Activated T-cell treated with anti-CD3 and anti-CD28 coated beads, Interleukin-2, amount 50 U/mL, for 72 hours (primary cell): ENCODE measurements around the gene TBCD. TPM values are rescaled to one million over a fixed set of nuclear protein-coding genes. Genes with fewer than 3 reads are reported as not detected.

Source experiments
- ATAC-seq, 2 donors: fragments of 150-1000 bp; cut with Tn5 transposase; replicated peaks in 1 of 2; 2 replicates each; pipeline ENCODE4 v1.10.0; 2021; ENCODE audit warnings: moderate library complexity in 2 of 2, mild to moderate bottlenecking in 1 of 2
- DNase-seq, 2 donors: peaks; one replicate each; pipeline ENCODE4 v3.0.0; 2021 to 2022; ENCODE audit warnings: mixed read lengths in 1 of 2
- H3K27ac Mint-ChIP-seq: one replicate; pipeline ENCODE4 v1.8.0; 2022; ENCODE audit warnings: mild to moderate bottlenecking, moderate library complexity, mixed read lengths
- H3K27me3 Mint-ChIP-seq: one replicate; pipeline ENCODE4 v1.8.0; 2022; ENCODE audit warnings: low read depth, mixed read lengths
- H3K36me3 Mint-ChIP-seq, 2 donors: one replicate each; pipeline ENCODE4 v1.8.0; 2022; ENCODE audit warnings: mixed read lengths in 2 of 2, mild to moderate bottlenecking in 1 of 2; ENCODE audit not compliant: insufficient read depth in 2 of 2
- H3K4me1 Mint-ChIP-seq: one replicate; pipeline ENCODE4 v1.8.0; 2022; ENCODE audit warnings: low read depth, mixed read lengths
- H3K4me3 Mint-ChIP-seq, 2 donors: one replicate each; pipeline ENCODE4 v1.8.0; 2022; ENCODE audit warnings: mild to moderate bottlenecking in 2 of 2, mixed read lengths in 2 of 2, moderate library complexity in 2 of 2
- H3K9me3 Mint-ChIP-seq, 2 donors: one replicate each; pipeline ENCODE4 v1.8.0; 2022; ENCODE audit warnings: mixed read lengths in 2 of 2
- total RNA-seq, 2 donors: library from RNA; stranded (reverse); gene quantifications; one replicate each; pipeline ENCODE4 v1.2.3, GENCODE V29; 2022

The TBCD gene
- total RNA-seq, 2 donors from 2014 or later = 112 to 134 TPM

DNA sequence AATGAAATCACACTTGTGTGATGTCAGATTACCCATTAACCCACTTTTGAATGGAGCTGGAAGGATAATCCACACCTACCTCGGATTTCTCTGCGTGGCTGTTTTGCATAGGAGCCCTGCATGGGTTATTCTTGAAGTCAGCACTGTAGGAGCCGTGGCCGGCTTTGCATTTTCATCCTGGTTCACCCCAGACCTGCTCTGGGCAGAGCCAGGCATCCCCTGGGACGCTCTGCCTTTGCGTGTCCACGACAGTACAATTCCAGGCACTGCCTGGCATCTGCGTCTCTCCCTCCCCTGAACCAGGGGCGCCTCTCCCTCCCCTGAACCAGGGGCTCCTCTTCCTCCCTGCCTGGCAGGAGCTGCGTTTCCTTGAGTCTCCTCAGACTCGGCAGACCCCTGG is 117.7 kb downstream of the TBCD start:
- H3K27me3 Mint-ChIP-seq = no peaks in the 10 kb centered on the region
- DNase-seq (no peak), ATAC-seq (no peak)
- no peak overlapping the region for H3K27ac Mint-ChIP-seq
- no peaks in the 10 kb centered on the region for H3K9me3 Mint-ChIP-seq
- peaks cover 53% of the 10 kb centered on the region for H3K4me1 Mint-ChIP-seq
- peaks cover 7 to 10% of the 10 kb centered on the region in 2 donors for H3K36me3 Mint-ChIP-seq
- no peak overlapping the region for H3K4me3 Mint-ChIP-seq

DNA sequence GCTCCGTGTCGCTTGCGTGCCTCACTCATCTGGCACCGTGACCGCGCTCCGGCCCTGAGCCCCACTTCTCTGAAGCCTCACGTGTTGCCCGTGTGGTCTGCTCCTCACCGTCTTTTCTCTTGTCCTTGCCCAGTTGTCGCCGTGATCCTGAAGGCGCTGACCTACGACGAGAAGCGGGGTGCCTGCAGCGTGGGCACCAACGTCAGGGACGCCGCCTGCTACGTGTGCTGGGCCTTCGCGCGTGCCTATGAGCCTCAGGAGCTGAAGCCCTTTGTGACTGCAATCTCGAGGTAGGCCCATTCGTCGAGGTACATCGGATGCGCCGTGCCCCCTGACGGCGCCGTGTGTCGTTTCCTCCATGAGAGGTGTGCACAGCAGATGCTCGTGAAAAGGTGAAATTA is 118.2 kb downstream of the TBCD start:
- Mint-ChIP-seq H3K4me3 (no peak overlapping the region), H3K36me3 (peaks cover 7 to 10% of the 10 kb centered on the region in 2 donors), H3K4me1 (peaks cover 53% of the 10 kb centered on the region), H3K27me3 (no peaks in the 10 kb centered on the region), H3K9me3 (no peaks in the 10 kb centered on the region), H3K27ac (no peak overlapping the region)
- DNase-seq = no peak
- no peak for ATAC-seq

DNA sequence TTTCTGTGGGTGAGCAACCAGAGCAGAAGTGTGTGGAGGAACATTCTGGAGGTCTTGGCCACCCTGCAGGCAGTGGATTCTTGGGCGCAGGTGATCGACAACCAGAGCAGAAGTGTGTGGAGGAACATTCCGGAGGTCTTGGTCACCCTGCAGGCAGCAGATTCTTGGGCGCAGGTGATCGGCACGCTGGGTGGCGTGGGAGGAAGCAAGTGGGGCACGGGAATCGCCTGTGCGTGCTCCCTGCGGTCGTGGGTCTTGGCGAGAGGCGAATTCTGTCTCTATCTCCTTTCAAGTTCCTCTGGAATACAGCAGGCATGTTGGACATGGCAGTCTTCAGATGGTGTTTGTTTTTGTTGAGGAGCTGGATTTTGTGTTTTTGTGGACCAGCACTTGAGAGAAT is 118.7 kb downstream of the TBCD start:
- H3K36me3 Mint-ChIP-seq = peaks cover 7 to 10% of the 10 kb centered on the region in 2 donors
- ATAC-seq = no peak
- peak overlapping the region in 1 of 2 donors; percentile 49 for H3K4me3 Mint-ChIP-seq
- peaks cover 53% of the 10 kb centered on the region for H3K4me1 Mint-ChIP-seq
- H3K9me3 Mint-ChIP-seq = no peaks in the 10 kb centered on the region
- H3K27ac Mint-ChIP-seq = peak overlapping the region; percentile 68
- H3K27me3 Mint-ChIP-seq = no peaks in the 10 kb centered on the region
- DNase-seq = no peak

DNA sequence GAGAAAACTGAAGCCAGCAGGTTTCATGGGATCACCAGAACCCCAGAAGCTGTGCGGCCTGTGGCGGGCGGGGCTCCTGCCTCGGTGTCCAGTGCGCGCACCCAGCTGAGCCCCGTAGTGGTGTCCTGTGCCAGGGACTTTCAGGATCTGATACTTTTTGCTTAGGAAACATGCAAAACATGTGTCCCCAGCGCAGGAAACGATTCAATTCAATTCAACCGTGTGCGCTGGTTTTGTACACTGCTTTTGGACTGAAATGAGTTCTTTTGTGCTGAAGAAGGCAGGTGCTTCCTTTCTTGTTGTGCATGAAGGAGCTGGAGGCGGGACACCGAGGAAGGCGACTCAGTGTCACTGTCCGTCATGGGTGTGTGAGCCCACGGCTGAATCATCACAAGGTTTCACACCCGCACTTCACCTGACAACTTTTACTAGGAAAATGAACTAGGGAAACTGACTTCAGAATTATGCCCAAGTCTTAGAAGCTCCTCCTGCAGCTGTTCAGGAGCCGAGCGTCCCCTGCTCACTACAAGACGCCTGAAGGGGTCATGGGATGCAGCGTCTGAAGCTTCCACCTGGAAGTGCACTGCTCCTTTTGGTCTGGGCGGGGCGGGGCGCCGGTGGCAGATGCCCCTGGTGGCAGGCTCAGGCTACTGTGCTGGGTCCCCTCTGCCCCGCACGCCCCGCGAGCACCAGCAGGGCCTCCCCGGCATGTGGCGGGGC is 119.4 kb downstream of the TBCD start:
- peak; percentile 57 to 62 for DNase-seq
- H3K4me1 Mint-ChIP-seq = peaks cover 52% of the 10 kb centered on the region
- H3K36me3 Mint-ChIP-seq = peaks cover 7 to 10% of the 10 kb centered on the region in 2 donors
- peak overlapping the region; percentile 24 to 49 for H3K4me3 Mint-ChIP-seq
- ATAC-seq = peak; percentile 87 to 93
- no peak overlapping the region for H3K27ac Mint-ChIP-seq
- no peaks in the 10 kb centered on the region for H3K27me3 Mint-ChIP-seq
- no peaks in the 10 kb centered on the region for H3K9me3 Mint-ChIP-seq

DNA sequence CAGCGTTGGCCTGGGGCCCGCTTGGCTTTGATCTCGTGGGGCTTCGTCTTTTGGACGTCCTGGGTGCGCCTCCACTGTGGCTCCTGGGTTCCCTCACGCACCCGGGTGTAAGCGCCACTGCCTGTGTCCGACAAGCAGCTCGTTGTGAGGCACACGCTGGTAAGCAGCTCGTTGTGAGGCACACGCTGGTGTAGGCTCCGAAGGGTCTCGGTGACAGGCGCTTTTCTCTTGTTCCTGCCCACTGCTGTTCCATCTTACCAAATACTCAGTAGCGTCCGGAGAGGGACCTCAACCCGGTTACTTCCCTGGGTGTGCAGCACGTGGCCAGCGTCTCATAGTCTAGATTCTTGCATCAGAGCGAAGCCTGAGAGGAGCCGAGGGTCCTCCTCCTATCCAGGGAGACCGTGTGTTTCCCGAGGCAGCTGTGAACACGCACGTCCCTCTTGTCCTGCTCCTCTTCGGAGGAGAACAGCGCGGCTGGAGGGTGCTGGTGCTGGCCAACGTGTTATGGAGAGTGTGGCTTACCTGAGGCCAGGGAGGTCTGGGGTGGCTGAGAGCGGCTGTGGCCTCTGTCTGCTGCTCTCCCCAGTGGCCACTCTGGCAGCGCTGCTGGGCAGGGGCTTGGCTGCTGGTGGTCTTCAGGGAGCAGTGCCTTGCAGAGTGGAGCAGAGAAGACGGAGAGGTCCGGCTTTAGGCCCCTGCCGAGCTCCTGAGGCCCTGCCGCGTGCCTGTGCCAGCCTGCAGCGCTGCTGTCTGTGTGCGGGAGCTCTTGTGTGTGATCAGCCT is 120.1 kb downstream of the TBCD start:
- Mint-ChIP-seq H3K4me3 (no peak overlapping the region), H3K36me3 (peaks cover 7 to 10% of the 10 kb centered on the region in 2 donors)
- DNase-seq = no peak

DNA sequence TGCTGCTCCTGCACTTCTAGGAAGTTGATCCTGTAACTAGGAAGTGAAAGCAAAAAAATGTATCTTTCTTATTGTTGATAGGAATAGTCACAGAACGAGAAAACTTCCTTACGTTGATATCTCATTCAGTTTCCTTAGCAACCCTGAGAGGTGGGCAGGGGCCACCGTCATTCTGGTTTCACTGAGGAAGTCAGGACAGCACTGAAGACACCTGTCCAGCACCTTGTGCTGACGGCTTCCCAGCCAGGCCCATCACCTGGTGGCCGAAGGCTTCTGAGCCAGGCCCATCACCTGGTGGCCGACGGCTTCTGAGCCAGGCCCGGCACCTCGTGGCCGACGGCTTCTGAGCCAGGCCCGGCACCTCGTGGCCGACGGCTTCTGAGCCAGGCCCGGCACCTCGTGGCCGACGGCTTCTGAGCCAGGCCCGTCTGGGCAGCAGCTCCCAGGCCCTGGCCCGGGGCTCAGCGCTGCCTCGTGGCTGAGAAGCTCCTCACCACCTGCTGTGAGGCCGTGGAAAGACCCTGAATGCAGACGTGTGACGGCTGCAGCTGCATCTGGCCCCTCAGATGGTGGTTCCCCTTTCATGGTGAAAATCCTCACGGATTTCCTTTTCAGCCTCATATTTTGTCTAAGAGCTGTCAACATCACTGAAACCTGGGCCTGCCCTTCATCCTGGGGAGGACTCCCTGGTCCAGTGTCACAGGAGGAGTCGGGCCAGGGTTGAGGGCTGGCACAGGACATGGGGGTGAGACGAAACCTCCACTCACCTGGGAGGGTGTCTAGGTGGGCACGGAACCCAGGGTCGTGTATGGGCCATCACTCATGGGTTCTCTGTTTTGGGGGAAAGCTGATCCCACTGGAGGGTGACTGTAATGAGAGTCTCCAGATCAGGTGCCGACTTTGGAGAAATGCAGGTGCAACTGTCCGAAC is 121.0 kb downstream of the TBCD start:
- H3K27ac Mint-ChIP-seq = no peak overlapping the region
- H3K4me3 Mint-ChIP-seq = no peak overlapping the region
- peaks cover 7 to 10% of the 10 kb centered on the region in 2 donors for H3K36me3 Mint-ChIP-seq
- no peak for ATAC-seq
- H3K4me1 Mint-ChIP-seq = peaks cover 59% of the 10 kb centered on the region
- no peaks in the 10 kb centered on the region for H3K27me3 Mint-ChIP-seq
- DNase-seq = no peak
- H3K9me3 Mint-ChIP-seq = no peaks in the 10 kb centered on the region

More for the DNA sequence above, 120.1 kb downstream of the TBCD start:
- H3K27me3 Mint-ChIP-seq = no peaks in the 10 kb centered on the region
- no peaks in the 10 kb centered on the region for H3K9me3 Mint-ChIP-seq
- no peak for ATAC-seq
- peaks cover 55% of the 10 kb centered on the region for H3K4me1 Mint-ChIP-seq
- H3K27ac Mint-ChIP-seq = no peak overlapping the region

DNA sequence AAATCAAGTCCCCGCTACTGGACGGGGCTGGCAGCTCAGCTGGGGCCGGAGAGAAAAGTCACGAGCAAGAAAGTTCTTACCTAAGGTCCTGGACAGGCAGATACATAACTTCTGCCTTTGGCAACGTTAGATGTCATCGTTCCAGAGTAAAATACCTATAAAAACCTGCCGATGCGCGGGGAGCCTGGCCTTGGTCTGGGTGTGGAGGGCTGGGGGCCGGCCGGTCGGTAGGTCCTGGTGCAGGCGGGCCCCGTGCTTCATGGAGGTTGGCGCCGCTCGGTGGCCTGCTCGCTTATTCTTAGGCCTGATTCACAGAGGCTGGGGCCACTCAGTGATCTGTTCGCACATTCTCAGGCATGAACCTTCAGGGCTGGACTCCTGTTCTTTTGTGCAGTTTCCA is 121.7 kb downstream of the TBCD start:
- DNase-seq (no peak), ATAC-seq (no peak)
- H3K27ac Mint-ChIP-seq = no peak overlapping the region
- no peak overlapping the region for H3K4me3 Mint-ChIP-seq
- peaks cover 7 to 14% of the 10 kb centered on the region in 2 donors for H3K36me3 Mint-ChIP-seq
- no peaks in the 10 kb centered on the region for H3K27me3 Mint-ChIP-seq
- H3K4me1 Mint-ChIP-seq = peaks cover 66% of the 10 kb centered on the region
- no peaks in the 10 kb centered on the region for H3K9me3 Mint-ChIP-seq

DNA sequence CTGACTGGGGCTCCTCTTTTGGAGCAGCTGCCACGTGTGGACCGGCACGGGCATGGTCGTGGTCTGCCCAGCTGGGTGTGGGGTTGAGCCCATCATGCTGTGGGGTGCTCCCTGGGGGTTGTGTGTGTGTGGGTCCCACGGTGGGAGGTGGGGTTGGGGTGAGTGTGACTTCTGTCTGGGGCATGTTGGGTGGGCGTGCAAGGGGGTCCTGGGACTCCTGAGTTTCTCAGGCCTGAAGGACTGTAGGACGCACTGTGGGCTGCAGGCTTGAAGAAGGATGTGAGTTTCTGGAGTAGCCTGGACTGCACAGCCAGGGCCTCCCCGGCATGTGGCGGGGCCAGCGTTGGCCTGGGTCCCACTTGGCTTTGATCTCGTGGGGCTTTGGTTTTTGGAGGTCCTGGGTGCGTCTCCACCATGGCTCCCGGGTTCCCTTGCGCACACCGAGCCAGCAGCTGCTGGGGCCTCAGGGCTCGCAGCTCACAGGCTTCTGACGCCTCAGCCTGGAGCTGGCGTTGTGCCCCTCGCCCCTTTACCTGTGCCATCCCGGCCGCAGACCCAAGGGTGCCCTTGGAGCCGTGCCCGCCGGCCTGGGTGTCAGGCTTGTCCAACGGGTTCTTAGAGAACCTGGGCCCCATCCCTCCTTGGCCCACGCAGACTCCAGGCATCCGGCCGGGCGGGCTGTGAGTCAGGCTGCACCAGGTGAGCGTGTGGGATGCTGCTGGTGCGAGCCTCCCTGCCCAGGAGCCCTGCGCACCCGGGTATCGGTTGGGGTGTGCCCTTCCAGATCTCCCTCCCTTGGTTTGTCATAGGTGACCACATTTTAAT is 122.4 kb downstream of the TBCD start:
- H3K4me3 Mint-ChIP-seq = no peak overlapping the region
- H3K4me1 Mint-ChIP-seq = peaks cover 73% of the 10 kb centered on the region
- H3K27me3 Mint-ChIP-seq = no peaks in the 10 kb centered on the region
- H3K27ac Mint-ChIP-seq = no peak overlapping the region
- no peak for ATAC-seq
- peaks cover 7 to 12% of the 10 kb centered on the region in 2 donors for H3K36me3 Mint-ChIP-seq
- no peaks in the 10 kb centered on the region for H3K9me3 Mint-ChIP-seq
- DNase-seq = no peak

DNA sequence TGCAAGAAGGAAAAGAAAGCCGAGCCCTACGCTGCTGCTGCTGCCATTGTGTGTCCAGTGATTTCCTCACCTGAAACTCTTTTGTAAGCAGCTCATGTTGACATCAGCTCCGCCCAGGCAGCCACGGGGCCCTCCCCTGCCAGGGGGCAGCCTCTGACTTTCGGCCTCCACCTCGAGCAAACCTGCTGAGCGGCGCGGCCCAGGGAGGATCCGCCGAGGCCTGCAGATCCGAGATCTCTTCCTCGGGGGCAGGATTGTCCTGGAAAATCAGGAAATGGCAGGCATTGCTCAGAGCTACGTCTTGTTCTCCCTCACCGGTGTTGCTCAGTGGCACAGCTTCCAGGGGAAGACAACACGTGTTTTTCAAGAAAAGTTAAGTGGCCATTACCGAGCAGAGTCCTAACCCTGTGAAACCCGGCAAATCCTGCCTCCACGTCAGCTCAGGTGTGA is 123.6 kb downstream of the TBCD start:
- no peaks in the 10 kb centered on the region for H3K27me3 Mint-ChIP-seq
- H3K4me3 Mint-ChIP-seq = no peak overlapping the region
- no peaks in the 10 kb centered on the region for H3K9me3 Mint-ChIP-seq
- H3K27ac Mint-ChIP-seq = no peak overlapping the region
- no peak for DNase-seq
- ATAC-seq = no peak
- H3K4me1 Mint-ChIP-seq = peaks cover 76% of the 10 kb centered on the region
- H3K36me3 Mint-ChIP-seq = peaks cover 3 to 8% of the 10 kb centered on the region in 2 donors

DNA sequence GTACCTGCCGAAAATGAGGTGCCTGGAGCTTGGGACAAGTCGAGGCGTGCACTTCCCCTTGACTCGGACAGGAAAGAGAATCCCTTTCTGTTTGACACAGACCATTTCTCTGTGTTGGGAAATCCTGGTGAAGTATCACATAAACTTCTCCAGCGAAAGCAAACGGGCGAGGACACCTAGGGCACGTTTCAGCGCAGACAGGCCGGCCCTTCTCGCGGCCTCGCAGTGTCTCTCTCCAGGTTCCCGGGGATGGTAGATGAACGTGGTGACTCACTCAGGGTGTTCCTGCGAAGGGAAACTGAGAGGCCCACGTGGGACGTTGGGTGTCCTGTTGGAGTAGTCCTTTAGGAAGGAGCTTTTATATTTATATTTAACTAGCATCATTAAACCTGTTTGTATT is 124.3 kb downstream of the TBCD start:
- no peaks in the 10 kb centered on the region for H3K9me3 Mint-ChIP-seq
- H3K4me1 Mint-ChIP-seq = peaks cover 69% of the 10 kb centered on the region
- no peak for ATAC-seq
- H3K36me3 Mint-ChIP-seq = peaks cover 2 to 4% of the 10 kb centered on the region in 2 donors
- no peaks in the 10 kb centered on the region for H3K27me3 Mint-ChIP-seq
- peak overlapping the region; percentile 16 to 31 for H3K4me3 Mint-ChIP-seq
- no peak for DNase-seq
- no peak overlapping the region for H3K27ac Mint-ChIP-seq

DNA sequence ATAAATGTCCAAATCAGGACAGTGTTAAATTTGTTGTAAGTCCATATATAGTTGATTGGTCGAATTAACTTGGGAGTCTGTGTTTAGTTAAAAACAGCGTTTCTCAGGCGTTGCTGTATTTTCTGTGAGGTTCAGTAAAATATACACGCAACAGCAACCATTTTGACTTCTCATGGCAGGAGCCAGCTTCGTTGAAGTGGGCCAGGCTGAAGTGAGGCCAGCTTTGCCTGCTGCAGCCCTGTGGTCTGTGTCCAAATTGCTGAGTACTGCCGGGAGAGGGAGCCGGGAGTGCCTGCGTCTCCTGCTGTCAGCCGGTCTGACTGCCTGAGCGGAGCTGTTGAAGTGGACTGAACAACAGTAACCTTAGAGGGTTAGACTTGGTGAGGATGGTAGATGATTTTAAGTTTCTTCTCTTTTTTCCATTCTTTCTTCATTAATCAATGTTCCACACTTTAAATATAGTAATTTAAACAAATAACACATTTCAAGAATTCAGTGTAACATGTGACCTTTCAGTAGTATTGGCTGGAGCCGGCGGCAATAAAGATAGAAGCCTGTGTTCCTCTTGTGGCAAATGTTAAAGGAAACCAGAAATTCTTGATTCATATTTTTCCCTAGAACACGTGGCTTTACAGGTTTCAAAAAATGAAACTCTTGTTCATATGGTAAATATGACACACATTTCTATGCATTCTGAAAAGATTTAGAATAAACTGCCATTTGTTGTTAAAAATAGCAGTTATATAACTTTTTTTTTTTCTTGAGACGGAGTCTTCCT is 124.9 kb downstream of the TBCD start:
- ATAC-seq (peak; percentile 71 to 74), DNase-seq (no peak)
- peak overlapping the region; percentile 23 for H3K27ac Mint-ChIP-seq
- peak overlapping the region; percentile 31 to 53 for H3K4me3 Mint-ChIP-seq
- no peaks in the 10 kb centered on the region for H3K27me3 Mint-ChIP-seq
- H3K36me3 Mint-ChIP-seq = peaks cover 0 to 4% of the 10 kb centered on the region in 2 donors
- peaks cover 64% of the 10 kb centered on the region for H3K4me1 Mint-ChIP-seq
- H3K9me3 Mint-ChIP-seq = no peaks in the 10 kb centered on the region
